GM18858 (cell line): ENCODE measurements around the gene TEK.

Source experiments
- ATAC-seq: cut with Tn5 transposase; IDR thresholded peaks from one replicate; pipeline ENCODE4 v1.9.1; 2021; ENCODE audit not compliant: unreplicated experiment

The TEK gene

DNA sequence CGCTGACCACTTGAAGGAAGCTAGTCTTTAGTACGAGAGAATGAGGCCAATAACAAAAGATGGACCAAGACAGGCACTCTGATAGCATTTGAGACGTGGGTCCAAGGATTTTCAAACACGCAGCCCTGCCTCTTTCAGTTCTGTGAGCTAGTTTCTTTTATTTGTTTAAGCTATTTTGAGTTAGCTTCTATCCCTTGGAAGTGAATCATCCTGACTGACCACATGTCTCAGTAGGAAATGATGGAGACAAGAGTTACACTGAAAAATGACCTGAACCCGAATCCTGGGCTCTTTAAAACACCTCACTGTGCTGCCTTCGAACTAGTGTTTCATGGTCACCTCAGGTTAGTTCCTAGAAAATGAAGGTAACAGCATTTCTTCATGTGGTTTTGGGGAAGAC lies 9.9 kb downstream of the TEK start:
- ATAC-seq, result no peak

GRCh38 chr9:27124151-27124550 lies 15.1 kb downstream of the TEK start:
- ATAC-seq, result no peak

DNA sequence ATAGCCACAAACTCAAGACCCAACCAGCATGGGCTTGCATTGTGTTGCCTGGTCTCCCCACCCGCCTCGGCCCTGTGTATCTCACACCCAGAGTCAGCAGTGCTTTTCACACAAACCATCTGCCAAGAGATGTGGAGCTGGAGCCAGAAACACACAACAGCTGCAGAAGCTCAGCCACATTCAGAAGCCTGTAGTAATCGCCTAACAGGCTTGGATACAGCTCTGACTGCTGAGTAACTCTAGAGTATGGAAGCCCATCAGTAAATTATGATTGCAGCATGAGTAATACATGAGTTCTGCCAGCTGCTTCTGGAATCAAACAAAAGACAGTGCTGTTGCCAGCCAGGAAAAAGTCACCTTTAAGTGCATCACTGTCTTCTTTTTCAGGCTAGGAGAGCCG lies 16.0 kb downstream of the TEK start:
- ATAC-seq, result no peak

GRCh38 chr9:27125936-27126335 lies 16.9 kb downstream of the TEK start:
- no peak for ATAC-seq

DNA sequence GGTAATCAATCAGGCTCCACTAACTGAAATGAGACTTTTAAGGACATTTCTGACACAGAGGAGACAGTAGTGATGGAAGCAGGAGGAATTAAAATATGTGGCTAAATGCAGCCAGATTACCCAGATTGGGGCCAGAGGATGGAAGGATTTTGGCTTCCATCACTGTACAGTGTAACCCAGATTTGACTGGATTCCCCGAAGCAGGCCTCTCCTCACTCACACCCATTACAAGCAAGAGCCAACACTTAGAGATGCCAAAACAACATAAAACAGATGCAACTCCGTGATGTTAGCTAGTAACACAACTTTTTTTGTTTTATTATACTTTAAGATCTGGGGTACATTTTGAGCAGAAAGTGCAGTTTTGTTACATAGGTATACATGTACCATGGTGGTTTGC lies 17.6 kb downstream of the TEK start:
- ATAC-seq, result no peak

DNA sequence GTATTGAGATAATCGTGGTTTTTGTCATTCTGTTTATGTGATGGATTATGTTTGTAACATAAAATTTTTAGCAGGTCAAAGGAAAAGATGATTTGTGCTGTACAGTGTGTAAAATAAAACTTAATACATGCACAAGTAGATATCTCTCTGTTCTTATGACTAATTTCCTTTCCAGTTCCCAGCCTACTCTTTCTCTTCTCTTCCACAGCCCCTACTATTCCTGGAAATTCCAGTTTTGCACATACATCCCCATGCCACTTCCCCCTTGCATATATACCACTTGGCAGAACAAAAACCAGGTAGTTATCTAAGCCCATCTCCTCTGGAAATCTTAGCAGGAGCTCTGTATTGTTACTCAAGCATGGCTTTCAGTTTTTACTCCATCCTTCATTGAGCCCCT lies 20.2 kb downstream of the TEK start:
- ATAC-seq, result no peak

- ATAC-seq, result no peak
Observed at GRCh38 chr9:27131731-27132130, 22.7 kb downstream of the TEK start.

DNA sequence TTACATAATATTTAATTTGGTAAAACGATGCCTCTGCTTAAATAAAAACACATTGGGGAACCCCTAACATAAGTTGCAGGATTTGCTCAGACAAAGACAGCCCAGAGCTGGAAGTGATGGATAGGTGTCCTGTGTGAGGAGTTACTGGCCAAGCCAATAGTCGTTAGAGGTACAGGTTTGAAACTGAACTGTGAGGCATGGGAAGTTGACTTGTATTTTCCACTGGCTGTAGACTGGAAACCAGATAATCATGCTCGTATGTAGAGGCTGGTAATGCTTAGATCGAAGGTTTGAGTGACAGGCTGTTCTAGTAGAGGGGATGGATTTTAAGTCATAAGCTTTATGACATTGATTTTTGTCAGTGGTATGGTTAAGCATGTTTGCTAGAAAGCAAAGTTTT lies 24.8 kb downstream of the TEK start:
- ATAC-seq, result no peak

DNA sequence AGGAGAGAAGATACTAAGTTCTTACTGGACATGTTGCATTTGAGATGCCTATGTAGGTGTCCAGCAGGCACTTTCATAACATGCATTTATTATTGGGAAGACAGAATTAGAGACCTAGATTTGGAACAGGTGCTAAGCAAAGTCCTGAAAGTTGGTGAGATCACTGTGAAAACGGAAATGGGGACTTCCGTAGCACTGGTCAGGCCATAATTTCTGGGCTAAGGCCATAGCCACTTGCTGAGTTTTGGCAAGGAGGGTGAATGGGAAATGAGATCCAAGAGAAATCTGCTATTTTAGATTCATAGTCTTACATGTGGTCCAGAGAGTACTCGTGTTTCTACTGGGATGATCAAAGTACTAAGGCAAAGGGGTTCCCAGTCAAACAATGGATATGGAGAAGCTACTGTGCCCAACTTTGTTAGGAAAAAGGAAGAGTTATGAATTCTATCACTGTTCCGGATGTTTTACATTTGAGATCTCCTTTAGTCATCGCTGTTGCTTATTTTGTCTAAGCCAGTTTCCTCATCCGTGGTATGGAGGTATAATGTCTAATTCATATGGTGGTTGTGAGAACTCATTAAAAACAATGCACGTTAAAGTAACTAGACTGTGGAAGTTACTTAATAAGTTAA lies 33.4 kb downstream of the TEK start:
- ATAC-seq, result no peak

GRCh38 chr9:27145143-27145542 lies 36.1 kb downstream of the TEK start:
- ATAC-seq, result no peak

DNA sequence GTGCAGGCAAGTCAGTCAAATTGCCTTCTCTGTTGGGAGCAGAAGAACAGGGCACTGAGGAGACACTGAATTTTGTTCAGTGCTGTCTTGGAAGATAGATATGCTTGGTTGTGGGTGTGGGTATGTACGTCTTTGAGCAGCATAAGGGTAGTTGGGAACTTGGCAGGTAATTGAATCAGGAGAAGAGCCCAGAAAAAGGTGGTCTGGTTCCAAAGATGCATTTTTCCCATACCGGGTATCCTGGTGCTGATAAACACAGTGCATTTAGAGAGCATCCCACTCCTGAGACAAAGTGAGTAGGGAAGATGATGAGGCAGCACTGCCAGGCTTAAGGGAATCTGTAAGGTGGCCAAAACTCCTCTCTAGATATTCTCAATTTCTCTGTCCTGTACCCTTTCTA lies 40.6 kb downstream of the TEK start:
- no peak for ATAC-seq

DNA sequence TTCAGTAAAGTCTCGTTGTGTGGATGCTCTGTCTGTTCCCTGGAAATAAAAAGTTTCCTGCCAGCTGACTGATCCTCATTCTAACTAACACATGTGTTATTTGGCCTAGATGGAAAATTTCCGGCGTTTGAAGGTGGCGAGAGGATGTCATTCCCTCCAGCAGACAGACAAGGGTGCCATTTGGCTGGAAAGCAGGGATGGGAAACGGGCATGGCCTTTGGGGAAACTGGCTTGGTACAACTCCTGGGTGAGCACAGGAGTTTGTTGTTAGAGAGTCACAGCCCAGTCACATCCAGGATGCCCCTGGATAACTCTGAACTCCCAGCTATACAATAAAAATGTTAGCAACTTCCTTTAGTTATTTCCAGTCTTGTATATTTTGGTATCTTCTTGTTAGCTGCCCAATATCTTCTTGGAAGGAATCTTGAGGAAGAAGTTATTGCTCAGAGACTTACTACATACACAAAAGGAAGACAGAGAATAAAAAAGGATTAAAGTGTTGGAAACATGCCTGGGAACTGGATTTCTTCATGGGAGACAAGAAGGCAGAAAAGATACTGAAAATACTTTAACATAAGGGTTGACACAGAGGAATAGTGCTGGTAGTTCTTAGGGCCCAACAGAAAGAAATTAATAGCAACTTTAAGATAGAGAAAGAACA lies 41.9 kb downstream of the TEK start:
- no peak for ATAC-seq

DNA sequence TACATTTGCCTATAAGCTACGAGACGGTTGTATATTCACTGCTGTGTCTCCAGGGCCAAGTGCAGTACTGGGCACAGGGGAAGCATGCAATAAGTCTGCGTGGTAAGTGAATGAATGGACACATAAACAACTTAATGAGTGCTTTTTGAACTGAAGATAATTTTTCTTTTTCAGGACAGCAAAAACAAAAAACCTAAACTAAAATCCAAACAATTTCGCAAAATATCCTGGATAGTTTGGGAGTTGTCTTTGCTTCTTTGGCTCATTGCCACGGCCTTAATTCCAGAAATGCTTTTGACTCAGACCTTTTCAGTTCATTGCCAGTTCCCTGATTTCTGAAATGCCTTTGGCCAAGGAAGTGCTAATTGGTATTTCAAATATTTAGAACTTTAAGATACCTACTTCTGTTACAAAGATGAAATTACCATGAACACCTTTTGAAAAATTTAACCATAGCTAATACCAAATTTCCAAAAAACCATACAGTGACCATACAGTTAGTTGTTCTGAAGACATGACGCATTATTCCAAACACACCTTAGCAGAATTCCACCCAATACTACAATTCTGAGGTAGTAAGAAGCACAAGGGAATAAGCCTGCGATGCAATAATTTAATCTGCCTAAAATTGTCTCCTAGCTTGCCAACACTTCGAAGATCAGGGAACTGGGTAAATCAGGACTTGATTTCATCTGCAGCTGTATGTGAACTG lies 42.8 kb downstream of the TEK start:
- no peak for ATAC-seq

DNA sequence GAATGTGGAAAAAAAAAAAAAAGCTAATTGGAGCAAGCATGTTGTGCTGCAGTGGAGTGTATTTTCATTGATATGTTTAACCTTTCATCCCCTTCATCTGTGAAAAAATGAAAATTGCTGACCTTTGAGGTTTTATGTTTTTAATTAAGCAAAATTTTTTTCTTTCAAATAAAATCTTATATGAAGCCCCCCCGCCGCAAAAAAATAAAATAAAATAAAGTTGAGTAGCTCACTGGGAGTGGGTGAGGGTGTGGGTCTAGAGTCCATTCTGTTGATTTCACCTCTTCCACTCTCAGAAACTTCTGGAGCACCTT lies 43.3 kb downstream of the TEK start:
- ATAC-seq, result no peak

GRCh38 chr9:27154908-27155307 lies 45.9 kb downstream of the TEK start:
- no peak for ATAC-seq

GRCh38 chr9:27157097-27157496 lies 48.1 kb downstream of the TEK start:
- no peak for ATAC-seq

GRCh38 chr9:27157736-27158135 lies 48.7 kb downstream of the TEK start:
- ATAC-seq, result no peak

DNA sequence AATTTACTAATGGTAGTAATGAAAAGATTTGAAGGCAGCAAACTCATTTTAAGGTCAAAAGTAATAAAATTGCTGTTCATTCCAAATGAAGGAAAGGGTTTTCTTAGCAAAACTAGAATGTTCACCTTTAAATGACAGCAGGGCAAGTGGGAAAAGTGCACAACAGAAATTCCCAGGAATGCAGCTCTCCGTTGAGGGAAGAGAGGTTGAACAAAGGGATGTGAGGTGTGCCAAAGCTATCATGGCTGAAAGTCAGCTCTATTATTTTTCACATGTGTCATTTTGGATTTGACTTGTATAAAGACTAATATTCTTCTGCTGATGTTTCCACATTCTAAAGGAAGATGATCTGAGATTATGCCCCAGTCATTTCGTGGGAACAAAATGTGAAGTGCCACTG lies 51.6 kb downstream of the TEK start:
- ATAC-seq, result no peak

DNA sequence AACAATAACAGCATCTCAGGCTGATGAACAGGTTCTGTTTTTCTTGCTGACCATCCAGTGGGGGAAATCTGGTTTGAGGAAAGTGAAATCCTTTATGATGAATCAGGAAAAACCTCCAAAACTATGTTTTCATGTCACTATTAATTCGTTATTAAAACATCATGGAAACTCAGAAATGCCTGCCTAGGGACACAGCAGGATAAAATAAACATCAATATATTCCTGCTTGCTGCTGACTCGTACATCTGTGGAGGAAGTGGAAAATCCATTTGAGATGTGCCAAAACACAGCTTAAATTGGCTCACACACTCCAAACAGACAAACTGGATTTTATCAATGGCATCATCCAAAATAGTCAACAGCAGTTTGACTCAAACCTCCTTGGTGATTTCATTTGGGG lies 53.0 kb downstream of the TEK start:
- no peak for ATAC-seq

DNA sequence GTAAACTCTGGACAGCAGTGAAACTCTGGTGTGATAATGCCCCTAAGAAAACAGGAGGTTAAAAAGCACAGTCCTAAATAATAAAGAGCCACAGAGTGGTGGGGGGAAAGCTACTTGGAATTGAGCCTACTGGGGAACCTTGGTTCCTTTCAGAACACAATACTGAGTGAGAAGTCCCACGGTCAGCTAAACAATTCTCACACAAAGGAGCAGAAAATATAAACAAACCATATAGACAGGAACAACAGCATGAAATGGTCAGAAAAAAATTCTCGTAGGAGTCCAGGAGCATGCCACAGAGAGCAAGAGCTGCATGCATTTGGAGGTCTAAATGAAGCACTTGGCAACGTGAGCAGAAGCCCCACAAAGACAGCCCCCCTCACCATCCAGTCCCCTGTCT lies 56.0 kb downstream of the TEK start:
- no peak for ATAC-seq

DNA sequence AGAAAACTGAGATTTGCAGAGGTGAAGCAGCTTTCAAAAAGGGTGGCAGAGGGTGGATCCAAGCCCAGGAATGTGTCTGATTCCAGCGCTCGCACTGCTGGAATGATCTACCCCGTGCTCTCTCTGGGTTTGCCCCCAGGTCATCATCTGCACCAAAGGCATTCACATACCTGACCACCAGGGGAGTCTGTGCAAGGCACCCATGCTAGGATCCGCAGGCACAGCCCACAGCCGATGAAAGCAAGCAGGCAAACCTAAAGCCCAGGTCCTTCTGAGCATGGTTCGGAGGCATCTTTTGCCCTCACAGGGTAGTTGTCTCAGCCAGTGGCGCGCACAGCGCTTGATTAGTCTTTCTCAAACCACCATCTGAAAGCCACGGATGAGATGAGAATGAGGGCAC lies 56.6 kb downstream of the TEK start:
- no peak for ATAC-seq

GRCh38 chr9:27168496-27168895 lies 59.5 kb downstream of the TEK start:
- ATAC-seq, result no peak

DNA sequence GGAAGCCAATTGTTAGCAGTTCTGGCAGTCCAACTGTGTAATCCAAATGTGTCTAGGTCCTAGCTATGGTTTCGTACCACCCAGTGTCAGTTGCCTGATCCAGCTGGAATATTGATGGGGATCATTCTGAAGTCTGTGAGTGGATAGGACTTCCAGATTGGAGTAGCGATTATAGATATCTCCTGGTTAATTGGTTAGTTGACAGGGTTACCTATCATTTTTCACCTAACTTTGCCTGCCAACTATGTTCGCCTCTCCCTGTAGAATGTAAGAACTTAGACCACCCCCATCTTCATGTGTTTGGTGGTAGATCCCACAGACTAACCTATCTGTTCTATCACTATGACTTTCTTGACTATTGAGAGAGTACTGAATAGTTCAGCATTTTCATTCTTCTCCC lies 59.9 kb downstream of the TEK start:
- ATAC-seq, result no peak
